Measurements from ENCODE around the gene LURAP1L. TPM values are rescaled to one million over a fixed set of nuclear protein-coding genes. Genes with fewer than 3 reads are reported as not detected.

The LURAP1L gene
- total RNA-seq, 2 experiments from 2014 or later = not detected

DNA sequence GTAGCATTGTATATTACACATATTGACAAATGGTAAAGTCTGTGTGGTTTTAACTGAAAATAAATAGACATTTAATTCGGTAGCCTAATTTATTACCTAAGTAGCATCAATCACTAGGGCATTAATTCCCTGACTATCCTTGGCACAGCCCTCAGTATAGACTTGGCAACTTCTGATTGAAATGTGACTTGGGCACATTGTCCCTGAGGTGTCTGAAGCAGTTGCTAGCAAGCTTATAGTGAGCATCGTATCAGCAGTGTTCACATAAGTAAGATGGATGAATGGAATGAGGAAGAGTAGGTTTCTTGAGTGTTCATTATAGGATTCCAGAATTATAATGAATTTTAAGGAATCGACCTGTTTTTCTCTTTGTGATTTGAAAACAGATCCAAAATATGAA, 16.1 kb downstream of the LURAP1L start:
- Histone ChIP-seq H3K9me3 (ENCODE audit: low read length) (no peaks in the 10 kb centered on the region), H3K9me2 (ENCODE audit: insufficient read depth, low read length) (no peaks in the 10 kb centered on the region), H3K4me3 (ENCODE audit: low read depth, low read length, poor library complexity, severe bottlenecking) (no peak overlapping the region), H3K79me2 (ENCODE audit: insufficient read depth, low read depth, low read length) (no peaks in the 10 kb centered on the region), H3K4me1 (ENCODE audit: insufficient read depth, low read length, poor library complexity, severe bottlenecking) (no peaks in the 10 kb centered on the region), H4K20me1 (ENCODE audit: insufficient read depth, low read length) (no peaks in the 10 kb centered on the region; the same call in 1 of the 2 replicates), H3K36me3 (ENCODE audit: insufficient read depth, low read length) (no peaks in the 10 kb centered on the region), H3K4me2 (ENCODE audit: low read length) (no peak overlapping the region), H3K27ac (ENCODE audit: low read depth, low read length, poor library complexity, severe bottlenecking) (no peak overlapping the region), H2AFZ (ENCODE audit: low read length) (no peak overlapping the region)
- no TSS peak for BruUV-seq (replicated peaks)
- ChIA-PET POLR2A (no interaction called here), CTCF (ENCODE audit: unreplicated experiment) (no interaction called here)
- DNase-seq (ENCODE audit: low spot score) = no peak
- TF ChIP-seq, protein P1, sequence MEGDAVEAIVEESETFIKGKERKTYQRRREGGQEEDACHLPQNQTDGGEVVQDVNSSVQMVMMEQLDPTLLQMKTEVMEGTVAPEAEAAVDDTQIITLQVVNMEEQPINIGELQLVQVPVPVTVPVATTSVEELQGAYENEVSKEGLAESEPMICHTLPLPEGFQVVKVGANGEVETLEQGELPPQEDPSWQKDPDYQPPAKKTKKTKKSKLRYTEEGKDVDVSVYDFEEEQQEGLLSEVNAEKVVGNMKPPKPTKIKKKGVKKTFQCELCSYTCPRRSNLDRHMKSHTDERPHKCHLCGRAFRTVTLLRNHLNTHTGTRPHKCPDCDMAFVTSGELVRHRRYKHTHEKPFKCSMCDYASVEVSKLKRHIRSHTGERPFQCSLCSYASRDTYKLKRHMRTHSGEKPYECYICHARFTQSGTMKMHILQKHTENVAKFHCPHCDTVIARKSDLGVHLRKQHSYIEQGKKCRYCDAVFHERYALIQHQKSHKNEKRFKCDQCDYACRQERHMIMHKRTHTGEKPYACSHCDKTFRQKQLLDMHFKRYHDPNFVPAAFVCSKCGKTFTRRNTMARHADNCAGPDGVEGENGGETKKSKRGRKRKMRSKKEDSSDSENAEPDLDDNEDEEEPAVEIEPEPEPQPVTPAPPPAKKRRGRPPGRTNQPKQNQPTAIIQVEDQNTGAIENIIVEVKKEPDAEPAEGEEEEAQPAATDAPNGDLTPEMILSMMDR (conservative IDR thresholded peaks at IDR 0.05; ENCODE audit: low read length) = no peak
- no peak for TF ChIP-seq EZH2phosphoT487 (IDR thresholded peaks at IDR 0.05; ENCODE audit: borderline replicate concordance, low read depth, low read length)
- intact Hi-C loops (cut with micrococcal nuclease; ENCODE audit: unreplicated experiment) = no loop called here

DNA sequence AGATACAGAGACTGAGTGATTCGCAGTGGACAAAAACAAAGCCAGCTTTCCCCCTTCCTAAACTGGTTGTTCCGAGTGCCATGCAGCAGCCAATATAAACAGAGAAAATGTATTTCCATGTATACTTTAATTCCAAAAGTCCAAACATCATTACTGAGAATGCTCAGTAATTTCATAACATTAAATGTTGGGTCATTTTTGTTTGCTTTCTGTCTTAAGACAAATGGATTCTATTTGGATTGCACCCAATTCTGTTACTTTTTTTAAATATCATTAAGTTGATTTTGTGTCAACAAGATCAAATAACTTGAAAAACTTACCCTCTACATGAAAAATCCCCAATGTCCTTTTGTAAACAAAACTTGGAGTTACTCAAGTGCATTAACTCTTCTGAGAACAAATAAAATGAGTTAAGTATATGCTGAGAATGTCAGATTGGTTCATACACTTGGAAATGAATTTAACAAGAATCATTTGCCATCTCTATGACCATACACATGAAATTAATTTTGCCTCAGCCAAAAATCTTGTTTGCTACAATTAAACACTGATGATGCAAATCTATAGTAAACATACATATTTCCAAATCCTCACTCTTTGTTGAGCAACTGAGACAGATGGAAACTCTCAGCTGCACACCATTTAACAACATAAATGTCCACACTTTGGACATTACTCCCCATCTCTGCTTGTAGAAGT, 19.4 kb downstream of the LURAP1L start:
- Histone ChIP-seq H3K27ac (ENCODE audit: low read depth, low read length, poor library complexity, severe bottlenecking) (no peak overlapping the region), H3K9me2 (ENCODE audit: insufficient read depth, low read length) (no peaks in the 10 kb centered on the region), H4K20me1 (ENCODE audit: insufficient read depth, low read length) (no peaks in the 10 kb centered on the region; the same call in 1 of the 2 replicates), H3K79me2 (ENCODE audit: insufficient read depth, low read depth, low read length) (no peaks in the 10 kb centered on the region), H3K4me3 (ENCODE audit: low read depth, low read length, poor library complexity, severe bottlenecking) (no peak overlapping the region), H3K4me2 (ENCODE audit: low read length) (no peak overlapping the region), H3K9me3 (ENCODE audit: low read length) (no peaks in the 10 kb centered on the region), H3K4me1 (ENCODE audit: insufficient read depth, low read length, poor library complexity, severe bottlenecking) (no peaks in the 10 kb centered on the region), H3K36me3 (ENCODE audit: insufficient read depth, low read length) (no peaks in the 10 kb centered on the region), H2AFZ (ENCODE audit: low read length) (no peak overlapping the region)
- CTCF ChIA-PET (ENCODE audit: unreplicated experiment) = no interaction called here
- POLR2A ChIA-PET = no interaction called here
- no TSS peak for BruUV-seq (replicated peaks)
- intact Hi-C loops (cut with micrococcal nuclease; ENCODE audit: unreplicated experiment) = no loop called here
- no peak for DNase-seq (ENCODE audit: low spot score)
- TF ChIP-seq, protein P1 (conservative IDR thresholded peaks at IDR 0.05; ENCODE audit: low read length) = no peak
- TF ChIP-seq EZH2phosphoT487 (IDR thresholded peaks at IDR 0.05; ENCODE audit: borderline replicate concordance, low read depth, low read length) = no peak

- no peak for DNase-seq (ENCODE audit: low spot score)
- H3K4me1 ChIP-seq (ENCODE audit: insufficient read depth, low read length, poor library complexity, severe bottlenecking) = no peaks in the 10 kb centered on the region
- no peaks in the 10 kb centered on the region for H3K36me3 ChIP-seq (ENCODE audit: insufficient read depth, low read length)
- CTCF ChIA-PET (ENCODE audit: unreplicated experiment) = no interaction called here
- intact Hi-C loops (cut with micrococcal nuclease; ENCODE audit: unreplicated experiment) = no loop called here
- TF ChIP-seq, protein P1 (conservative IDR thresholded peaks at IDR 0.05; ENCODE audit: low read length) = no peak
- TF ChIP-seq EZH2phosphoT487 (IDR thresholded peaks at IDR 0.05; ENCODE audit: borderline replicate concordance, low read depth, low read length) = no peak
- H2AFZ ChIP-seq (ENCODE audit: low read length) = no peak overlapping the region
- no peaks in the 10 kb centered on the region for H3K9me2 ChIP-seq (ENCODE audit: insufficient read depth, low read length)
- H3K4me2 ChIP-seq (ENCODE audit: low read length) = no peak overlapping the region
- POLR2A ChIA-PET = interaction anchor here (0.8 kb wide), 1 partner anchor 59 kb away, joined by 4 read pairs; no protein-coding TSS in a partner anchor
- no peak overlapping the region for H3K27ac ChIP-seq (ENCODE audit: low read depth, low read length, poor library complexity, severe bottlenecking)
- no peak overlapping the region for H3K4me3 ChIP-seq (ENCODE audit: low read depth, low read length, poor library complexity, severe bottlenecking)
- no peaks in the 10 kb centered on the region; the same call in 1 of the 2 replicates for H4K20me1 ChIP-seq (ENCODE audit: insufficient read depth, low read length)
- BruUV-seq (replicated peaks) = no TSS peak
- H3K79me2 ChIP-seq (ENCODE audit: insufficient read depth, low read depth, low read length) = no peaks in the 10 kb centered on the region
- no peaks in the 10 kb centered on the region for H3K9me3 ChIP-seq (ENCODE audit: low read length)
These were observed 21.8 kb downstream of the LURAP1L start for GRCh38 chr9:12796601-12797000.

Data from OCI-LY7 (cell line).